Fibroblast of skin of left quadriceps (primary cell): Measurements from ENCODE around the gene SYDE2.
A peak's percentile ranks its signal among the peaks of the same experiment; 100 is the strongest.
"Not testable (repeated sequence)": the region's sequence is repeated elsewhere in the genome, so short reads cannot be mapped to it uniquely, and the experiment has no call there.

ENCODE experiments used
- DNase-seq, 2 experiments: peaks; one replicate each; pipeline ENCODE4 v3.0.0-alpha.2; 2013; ENCODE audit warnings: low read depth in 2 of 2

Gene SYDE2, protein sequence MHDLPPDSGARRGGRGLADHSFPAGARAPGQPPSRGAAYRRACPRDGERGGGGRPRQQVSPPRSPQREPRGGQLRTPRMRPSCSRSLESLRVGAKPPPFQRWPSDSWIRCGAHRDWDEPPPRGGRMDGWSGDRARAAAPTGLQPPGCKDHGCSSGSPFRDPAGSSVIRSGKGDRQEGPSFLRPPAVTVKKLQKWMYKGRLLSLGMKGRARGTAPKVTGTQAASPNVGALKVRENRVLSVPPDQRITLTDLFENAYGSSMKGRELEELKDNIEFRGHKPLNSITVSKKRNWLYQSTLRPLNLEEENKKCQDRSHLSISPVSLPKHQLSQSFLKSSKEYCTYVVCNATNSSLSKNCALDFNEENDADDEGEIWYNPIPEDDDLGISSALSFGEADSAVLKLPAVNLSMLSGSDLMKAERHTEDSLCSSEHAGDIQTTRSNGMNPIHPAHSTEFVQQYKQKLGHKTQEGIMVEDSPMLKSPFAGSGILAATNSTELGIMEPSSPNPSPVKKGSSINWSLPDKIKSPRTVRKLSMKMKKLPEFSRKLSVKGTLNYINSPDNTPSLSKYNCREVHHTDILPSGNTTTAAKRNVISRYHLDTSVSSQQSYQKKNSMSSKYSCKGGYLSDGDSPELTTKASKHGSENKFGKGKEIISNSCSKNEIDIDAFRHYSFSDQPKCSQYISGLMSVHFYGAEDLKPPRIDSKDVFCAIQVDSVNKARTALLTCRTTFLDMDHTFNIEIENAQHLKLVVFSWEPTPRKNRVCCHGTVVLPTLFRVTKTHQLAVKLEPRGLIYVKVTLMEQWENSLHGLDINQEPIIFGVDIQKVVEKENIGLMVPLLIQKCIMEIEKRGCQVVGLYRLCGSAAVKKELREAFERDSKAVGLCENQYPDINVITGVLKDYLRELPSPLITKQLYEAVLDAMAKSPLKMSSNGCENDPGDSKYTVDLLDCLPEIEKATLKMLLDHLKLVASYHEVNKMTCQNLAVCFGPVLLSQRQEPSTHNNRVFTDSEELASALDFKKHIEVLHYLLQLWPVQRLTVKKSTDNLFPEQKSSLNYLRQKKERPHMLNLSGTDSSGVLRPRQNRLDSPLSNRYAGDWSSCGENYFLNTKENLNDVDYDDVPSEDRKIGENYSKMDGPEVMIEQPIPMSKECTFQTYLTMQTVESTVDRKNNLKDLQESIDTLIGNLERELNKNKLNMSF

DNA sequence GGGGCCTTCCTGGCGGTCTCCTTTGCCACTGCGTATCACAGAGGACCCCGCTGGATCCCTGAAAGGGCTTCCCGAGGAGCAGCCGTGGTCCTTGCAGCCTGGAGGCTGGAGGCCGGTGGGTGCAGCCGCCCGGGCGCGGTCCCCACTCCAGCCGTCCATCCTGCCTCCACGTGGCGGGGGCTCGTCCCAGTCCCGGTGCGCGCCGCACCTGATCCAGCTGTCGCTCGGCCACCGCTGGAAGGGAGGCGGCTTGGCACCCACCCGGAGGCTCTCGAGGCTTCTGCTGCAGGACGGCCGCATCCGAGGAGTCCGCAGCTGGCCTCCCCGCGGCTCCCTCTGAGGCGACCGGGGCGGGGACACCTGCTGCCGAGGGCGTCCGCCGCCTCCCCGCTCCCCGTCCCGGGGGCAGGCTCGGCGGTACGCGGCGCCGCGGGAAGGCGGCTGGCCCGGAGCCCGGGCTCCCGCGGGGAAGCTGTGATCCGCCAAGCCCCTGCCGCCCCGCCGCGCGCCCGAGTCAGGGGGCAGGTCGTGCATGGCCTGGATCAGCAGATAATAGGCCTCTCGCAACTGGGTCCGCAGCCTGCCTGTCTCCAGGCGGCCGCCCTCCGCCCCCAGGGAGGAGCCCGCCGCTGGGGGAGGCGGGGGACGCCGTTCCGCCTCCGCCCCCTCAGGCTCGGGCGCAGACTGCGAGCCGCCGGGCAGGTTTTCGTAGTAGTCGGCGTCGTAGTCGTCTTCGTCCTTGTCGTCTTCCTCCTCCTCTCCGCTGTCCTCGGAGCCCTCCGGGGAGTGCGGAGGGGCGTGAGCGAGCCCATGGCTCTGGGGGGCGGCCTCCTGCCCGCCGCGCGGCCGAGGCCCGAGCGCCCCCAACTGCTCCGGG is at the start of gene SYDE2:
SYDE2 (minus strand) TSS at position 554 of the 877 bp plus-strand sequence; CDS start at position 534, 20 bp downstream.
- DNase-seq = peak; percentile 29 to 35

DNA sequence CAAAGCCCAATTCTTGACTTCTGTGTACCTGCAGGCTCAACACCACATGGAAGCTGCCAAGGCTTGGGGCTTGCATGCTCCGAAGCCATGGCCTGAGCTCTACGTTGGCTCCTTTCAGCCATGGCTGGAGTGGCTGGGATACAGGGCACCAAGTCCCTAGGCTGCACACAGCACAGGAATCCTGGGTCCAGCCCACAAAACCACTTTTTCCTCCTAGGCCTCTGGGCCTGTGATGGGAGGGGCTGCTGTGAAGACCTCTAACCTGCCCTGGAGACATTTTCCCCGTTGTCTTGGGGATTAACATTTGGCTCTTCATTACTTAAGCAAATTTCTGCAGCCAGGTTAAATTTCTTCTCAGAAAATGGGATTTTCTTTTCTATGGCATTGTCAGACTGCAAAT is 48.2 kb upstream of the SYDE2 start:
- DNase-seq = not testable (repeated sequence)

DNA sequence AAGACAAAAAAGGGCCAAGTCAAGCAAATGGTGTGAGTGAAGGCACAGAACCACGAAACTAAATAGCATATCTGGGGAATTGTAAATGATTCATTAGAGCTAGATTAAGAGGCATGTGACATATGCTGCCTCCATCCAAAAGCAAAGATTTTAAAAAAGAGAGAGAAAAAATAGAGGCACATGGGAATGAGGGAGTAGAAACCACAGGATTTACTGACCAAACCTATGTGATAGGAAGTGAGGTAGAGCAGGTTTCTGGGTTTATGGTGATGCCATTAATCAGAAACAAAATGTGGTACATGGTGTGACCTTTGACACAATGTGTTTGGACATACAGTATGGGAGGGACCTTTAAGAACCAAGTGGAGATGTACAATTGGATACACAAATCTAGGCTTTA is 45.1 kb upstream of the SYDE2 start:
- no peak for DNase-seq

DNA sequence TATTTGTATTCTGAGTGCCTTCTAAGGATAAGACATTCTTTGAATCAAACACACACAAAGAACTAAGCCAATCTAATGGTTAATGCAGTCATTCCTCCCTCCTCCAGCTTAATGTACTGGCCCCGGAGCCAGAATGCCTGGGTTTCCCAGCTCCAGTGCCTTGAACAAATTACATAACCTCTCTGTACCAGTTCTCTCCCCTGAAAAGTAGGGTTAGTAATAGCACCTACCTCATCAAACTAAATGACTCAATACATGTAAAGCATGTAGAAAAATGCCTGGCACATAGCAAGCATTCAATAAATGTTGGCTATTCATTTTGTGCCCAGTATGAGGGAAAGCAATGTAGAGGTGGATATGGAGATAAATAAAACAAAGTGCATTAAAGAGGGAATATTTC is 44.6 kb upstream of the SYDE2 start:
- DNase-seq = no peak

DNA sequence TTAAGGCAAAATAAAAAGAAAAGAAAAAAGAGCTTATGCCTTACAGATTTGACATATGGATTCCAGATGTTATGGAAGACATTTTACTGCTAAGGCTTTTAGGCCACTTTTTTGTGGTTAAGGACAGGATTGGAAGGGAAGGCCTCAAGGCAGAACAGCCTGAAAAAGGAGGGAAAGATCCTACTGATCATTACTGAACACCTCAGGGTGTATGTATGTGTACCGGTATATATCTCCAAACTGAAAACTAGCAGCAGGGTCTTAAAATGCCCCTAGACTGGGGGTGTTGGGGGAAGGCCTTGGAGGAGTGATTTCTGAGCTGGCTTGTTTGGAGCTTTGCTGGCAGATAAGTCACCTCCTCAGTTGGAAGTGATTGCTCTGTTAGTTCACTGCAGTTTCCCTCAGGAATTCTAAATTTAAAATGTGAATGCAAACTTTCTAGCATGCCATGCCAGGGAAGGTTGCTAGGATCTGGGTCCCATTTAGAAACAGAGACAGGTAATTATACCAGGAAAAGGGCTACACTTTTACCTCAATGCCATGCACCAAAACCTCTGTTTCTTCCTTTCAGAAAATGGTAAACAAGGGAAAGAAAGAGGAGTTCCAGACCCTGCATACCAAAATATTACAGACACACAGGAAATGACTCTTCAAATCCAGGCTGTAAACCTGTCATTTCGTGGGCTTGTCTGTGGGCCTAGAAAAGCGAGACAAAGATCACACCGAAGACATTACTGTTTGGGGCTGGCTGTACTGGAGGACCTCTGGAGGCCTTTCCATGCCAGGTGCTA is 43.6 kb upstream of the SYDE2 start:
- peak; percentile 84 to 85 for DNase-seq

DNA sequence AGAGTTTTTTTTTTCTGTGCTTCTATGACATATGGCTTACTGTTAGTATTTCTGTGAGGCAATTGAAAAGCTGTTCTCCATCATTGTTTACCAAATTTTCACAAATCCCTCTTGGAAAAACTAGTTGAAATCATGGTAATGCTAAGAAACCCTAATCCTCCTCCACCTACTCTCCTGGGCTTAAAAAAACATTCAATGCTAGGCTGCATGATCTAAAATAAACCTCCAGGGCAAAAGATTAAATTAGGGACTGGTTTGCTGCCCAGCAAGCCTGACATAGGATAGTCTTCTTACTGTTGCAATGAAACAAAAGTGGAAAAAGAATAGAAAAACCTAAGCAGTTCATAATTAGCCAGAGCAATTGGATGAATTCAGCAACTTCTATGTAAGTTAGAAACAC is 42.6 kb upstream of the SYDE2 start:
- DNase-seq = no peak

DNA sequence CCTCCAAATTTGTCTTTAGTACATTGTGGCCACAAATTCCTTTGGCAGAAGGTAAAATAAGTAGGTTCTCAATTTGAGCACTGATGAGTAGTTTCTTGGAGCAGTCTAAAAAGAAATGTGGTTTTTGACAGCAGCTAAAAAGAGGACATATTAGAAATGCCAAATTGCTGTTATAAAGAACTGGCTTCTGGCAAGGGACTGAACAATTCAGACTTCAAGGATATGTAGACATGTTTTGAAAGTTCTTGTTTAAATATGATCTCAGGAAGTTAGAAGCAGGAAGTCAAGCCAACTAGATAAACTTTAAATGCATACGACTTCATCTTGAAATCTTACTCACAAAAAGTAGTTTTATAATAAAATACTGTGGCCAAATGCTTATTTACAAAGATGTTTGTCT is 39.8 kb upstream of the SYDE2 start:
- no peak for DNase-seq

DNA sequence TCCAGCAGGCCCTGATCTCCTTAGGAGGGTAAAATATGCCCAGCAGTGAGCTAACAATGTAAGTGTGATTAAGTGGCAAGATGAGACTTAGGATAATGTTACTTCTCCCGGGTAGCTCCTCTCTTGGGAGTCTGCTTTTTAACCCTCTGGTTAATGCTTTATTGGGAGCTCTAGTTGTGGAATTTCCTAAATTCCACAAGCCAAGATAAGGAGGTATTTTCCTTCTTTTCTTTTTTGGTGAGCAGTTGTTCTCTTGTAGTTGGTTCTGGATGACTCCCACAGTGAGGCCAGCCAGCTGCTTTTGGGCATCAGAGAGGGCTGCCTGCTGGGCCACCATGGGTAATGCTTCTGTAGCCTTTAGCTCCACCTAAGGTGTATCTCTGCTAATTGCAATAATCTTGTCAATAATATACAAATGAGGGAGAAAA is 39.4 kb upstream of the SYDE2 start:
- no peak for DNase-seq

DNA sequence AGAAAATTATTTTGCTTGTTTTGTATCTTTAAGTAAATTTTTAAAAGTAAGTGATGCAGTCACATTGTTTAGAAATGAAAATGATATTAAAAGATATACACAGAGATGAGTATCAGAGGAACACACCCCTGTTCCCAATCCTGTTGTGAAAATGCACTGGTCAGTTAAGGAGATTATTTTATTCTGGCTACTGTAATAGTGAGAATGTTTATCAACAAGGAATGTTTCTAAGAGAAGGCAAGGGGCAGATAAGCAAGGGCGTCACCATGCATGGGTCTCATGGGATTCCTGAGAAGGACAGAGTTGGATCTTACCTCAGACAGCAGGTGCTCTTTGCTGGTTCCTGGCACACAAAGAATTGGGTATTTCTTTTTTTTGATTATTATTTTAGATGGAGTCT is 36.8 kb upstream of the SYDE2 start:
- no peak for DNase-seq

DNA sequence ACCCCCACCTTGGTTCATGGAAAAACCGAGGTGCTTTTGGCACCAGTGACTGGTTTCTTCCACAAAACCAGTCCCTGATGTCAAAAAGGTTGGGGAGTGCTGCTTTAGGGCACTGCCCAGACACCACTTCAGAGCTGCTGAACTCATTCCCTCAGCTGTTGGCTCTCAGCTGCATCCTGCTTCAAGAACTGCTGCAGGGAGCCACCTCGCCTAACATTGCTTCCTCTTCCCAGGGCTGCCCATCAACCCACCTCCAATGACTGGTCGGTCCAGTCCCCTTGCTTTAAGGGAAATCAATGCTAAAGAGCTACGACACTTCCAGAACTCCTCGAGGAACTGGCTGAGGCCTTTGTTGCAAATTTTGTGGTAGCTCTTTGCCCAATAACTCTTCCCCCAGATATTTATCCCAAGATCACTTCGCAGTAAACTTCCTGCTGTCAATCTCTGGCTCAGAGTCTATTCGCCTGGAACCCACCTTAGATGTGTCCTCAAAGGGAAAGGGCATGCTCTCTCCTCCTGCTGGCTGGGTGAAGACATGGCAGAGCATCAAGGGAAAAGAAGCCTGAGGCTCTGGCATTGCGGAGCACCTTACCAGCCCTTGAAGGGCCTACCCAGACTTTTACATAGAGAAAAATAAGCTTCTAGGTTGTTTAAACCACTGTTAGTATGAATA is 29.6 kb upstream of the SYDE2 start:
- DNase-seq = no peak

DNA sequence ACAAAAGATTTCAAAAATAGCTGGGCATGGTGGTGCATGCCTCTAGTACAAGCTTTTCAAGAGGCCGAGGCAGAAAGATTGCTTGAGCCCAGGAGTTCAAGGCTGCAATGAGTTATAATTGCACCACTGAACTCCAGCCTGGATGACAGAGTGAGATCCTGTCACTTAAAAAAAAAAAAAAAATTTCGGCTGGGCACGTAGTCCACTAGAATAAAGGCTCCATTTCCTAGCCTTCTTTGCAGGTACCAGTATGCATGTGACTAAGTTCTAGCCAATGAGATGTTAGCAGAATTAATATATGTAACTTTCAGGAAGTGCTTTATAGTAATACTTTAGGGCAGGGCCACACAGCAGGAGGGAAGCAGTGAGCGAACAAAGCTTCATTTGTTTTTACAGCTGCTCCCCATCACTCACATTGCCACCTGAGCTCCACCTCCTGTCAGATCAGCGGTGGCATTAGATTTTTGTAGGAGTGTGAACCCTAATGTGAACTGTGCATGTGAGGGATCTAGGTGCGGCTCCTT is 28.8 kb upstream of the SYDE2 start:
- DNase-seq = no peak

DNA sequence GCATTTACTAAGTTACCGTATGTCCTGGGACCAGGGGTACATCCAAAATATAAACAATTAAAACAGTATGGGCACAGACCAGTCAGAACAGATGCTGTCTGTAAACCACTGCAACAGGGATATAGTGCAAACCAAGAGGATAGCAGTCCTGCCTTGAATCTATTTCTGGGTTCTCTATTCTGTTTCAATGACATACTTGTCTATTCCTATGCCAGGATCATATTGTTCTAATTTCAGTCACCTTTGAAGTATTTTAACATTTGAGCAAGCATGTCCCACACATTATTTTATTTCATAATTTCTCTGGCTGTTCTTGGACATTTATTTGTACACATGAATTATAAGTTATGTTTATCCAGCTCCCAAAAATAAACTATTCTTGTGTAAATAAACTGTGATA is 28.2 kb upstream of the SYDE2 start:
- no peak for DNase-seq

DNA sequence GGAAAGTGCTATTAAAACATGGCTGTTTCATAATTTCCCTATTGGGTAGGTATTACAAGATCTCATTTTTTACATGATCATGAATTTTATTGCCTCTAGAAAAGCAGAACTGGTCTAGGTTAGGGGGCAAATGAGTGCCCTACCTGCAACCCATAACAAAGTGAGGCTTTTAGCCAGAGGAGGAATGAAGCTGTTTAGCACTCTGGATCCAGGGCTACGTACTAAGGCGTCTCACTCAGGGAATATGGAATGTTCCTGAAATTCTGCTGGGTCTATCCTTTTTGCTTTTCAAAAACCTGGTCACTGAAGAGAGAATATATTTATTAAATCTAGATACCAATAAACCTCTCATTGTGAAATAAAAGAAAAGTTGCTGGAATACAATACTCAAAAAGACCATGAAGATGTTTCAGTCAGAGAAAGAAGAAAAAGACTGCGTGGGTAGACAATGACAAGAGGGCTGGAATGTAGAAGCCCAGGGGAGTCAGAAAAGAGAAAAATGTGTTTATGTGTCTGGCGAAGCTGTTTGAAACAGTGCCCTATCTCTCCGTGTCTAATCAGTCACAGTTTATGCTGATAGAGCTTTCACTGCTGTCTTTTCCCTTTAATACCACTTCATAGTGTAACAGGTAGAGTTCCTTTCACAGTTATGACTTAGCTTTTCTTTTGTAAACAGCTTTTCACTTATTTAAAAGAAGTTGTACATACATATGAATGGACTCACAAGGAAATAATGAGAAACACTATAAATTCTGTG is 25.0 kb upstream of the SYDE2 start:
- DNase-seq = no peak

DNA sequence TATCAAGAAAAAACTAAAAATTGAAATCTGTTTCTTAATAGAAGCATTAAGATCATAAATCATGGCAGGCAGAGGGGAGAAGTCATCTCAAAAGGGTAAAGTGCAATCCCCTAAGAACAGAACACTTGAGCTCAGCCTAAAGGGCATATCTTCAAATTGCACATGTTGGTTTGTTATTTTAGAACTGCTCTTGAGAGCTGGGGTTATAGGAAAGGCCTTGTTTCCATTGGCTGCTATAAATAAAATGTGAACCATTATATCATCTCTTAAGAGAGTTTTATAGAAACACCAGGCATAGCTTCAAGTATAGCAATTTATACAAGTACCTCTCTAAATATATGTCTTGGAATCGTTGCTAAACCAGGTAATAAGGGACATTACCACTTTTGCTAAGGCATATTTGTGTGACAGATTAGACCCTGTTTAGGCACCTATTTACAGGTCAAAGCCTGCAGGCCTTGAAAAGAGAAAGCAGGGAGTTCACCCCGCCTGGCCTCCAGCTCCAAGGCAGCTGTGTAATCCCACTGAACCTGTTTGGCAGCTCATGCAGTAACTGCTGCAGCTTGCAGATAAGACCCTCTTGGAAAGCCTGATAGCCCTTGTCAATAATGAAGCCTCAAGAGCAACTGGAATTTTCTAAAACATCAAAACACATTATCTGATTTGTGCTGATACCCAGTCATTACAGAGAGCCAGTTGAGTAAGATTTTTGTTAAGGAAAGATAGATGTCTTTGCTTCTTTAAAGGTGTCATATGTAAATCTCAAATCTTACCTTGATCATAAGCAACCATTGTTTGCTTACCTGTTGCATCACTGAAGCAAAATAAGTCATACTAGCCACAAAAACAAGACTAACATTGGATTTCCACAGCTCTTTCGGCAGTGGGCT is 24.2 kb upstream of the SYDE2 start:
- no peak for DNase-seq

DNA sequence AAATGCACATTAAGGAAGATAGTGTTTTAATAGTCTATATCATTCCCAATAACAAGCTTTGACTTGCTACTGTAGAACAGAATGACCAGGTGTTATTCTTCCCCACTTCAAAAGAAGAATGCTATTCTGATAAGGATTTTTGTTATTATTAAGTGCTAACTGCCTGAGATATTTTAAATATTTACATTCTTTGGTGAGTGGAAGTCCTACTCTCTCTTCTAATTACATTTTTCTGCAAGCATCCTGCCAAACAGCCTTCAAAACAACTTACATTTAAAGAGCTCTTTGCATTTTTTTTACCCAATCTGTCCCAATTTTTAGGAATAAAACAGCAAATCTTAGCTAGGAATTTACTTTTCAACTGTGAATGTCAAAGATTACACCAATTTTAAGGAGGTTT is 23.5 kb upstream of the SYDE2 start:
- DNase-seq = no peak

DNA sequence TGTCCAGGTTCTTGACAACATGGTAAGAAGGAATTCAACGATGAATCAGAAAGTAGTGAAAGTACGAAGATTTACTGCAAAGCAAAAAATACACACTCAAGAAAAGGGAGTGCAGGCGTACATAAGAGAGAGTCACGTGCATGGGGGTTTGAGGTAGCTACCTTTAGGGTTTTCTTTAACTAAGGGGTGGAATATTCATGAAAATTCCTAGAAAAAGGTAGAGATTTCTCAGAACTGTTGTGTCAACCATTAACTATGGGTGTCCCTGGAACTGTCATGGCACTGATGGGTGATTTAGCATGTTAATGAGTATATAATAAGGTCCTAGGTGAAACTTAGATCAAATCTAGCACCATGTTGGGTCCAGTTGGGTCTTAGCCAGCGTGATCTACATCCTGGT is 22.5 kb upstream of the SYDE2 start:
- DNase-seq = no peak

DNA sequence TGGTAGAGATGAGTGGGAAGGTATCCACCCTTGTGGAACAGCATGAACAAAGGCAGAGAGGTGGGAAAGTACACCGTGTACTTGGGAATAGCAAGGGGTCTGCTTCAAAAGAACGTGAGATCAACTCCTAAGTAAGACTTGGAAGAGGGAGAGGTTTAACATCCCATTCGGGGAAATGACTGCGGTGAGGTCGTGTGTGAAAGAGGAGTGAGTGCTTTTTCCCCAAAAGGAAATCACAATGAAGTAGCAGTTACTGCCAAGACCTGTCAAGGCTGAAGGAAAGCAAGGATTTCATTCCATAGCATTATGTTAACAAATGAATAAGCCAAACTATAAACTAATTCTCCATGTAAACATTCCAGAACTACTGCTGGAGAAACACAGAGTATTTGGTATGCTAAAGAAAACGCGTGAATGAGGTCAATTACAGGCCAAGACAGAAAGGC is 20.0 kb upstream of the SYDE2 start:
- peak in 1 of 2 experiments; percentile 37 for DNase-seq
